Measurements from ENCODE around the gene TOP3B. TPM values are rescaled to one million over a fixed set of nuclear protein-coding genes. Genes with fewer than 3 reads are reported as not detected.

The TOP3B gene
- total and polyA plus RNA-seq, 9 of the 15 experiments (the other 6 are each of a cell fraction or from before 2014, with no cell fraction given) = 3.0 to 188 (median 112) TPM

DNA sequence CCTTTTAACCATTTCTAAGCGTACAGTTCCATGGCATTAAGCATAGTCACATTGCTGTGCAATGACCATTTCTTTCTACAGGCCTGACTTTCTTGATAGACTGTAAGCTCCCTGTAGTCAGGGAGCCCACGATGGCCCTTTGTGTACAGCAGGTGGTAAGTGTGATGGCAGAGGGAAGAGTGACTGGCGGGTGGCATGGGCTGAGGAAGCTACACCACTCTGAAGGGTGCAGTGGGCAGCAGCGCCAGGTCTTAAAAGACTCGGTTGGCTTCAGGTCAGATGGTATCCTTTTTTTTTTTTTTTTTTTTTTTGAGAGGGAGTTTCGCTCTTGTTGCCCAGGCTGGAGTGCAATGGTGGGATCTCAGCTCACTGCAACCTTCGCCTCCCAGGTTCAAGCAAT, 31.5 kb downstream of the TOP3B start (continued):
- TF ChIP-seq, protein P1, sequence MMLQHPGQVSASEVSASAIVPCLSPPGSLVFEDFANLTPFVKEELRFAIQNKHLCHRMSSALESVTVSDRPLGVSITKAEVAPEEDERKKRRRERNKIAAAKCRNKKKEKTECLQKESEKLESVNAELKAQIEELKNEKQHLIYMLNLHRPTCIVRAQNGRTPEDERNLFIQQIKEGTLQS (IDR thresholded peaks at IDR 0.05) = no peak
- TF ChIP-seq, protein P1 (CRISPR knock-in tag; conservative IDR thresholded peaks at IDR 0.05) = 0 out of 2 replicates have a peak, but pooled peaks have one; percentile 4
- TF ChIP-seq ZNF668 (CRISPR knock-in tag; IDR thresholded peaks at IDR 0.05) = no peak
- TF ChIP-seq, protein P2, sequence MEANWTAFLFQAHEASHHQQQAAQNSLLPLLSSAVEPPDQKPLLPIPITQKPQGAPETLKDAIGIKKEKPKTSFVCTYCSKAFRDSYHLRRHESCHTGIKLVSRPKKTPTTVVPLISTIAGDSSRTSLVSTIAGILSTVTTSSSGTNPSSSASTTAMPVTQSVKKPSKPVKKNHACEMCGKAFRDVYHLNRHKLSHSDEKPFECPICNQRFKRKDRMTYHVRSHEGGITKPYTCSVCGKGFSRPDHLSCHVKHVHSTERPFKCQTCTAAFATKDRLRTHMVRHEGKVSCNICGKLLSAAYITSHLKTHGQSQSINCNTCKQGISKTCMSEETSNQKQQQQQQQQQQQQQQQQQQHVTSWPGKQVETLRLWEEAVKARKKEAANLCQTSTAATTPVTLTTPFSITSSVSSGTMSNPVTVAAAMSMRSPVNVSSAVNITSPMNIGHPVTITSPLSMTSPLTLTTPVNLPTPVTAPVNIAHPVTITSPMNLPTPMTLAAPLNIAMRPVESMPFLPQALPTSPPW (CRISPR knock-in tag; IDR thresholded peaks at IDR 0.05) = no peak
- no peak for TF ChIP-seq U2AF2 (optimal IDR thresholded peaks at IDR 0.05; ENCODE audit: low read depth, low read length)
- TF ChIP-seq FOXJ2 (tag; IDR thresholded peaks at IDR 0.05) = no peak
- no peak for TF ChIP-seq JUNB (CRISPR knock-in tag; conservative IDR thresholded peaks at IDR 0.05)
- TF ChIP-seq MXI1 (IDR thresholded peaks at IDR 0.05; ENCODE audit: low read depth, low read length) = peak; percentile 47; the same call in 1 of the 2 replicates
- TF ChIP-seq SP2 (IDR thresholded peaks at IDR 0.05; ENCODE audit: extremely low read depth, low read depth, low read length, poor library complexity, severe bottlenecking) = peak; percentile 20
- no peak for TF ChIP-seq NCOA2 (IDR thresholded peaks at IDR 0.05; ENCODE audit: partially characterized antibody in 2 of 2)
- no peak for TF ChIP-seq MAFF (IDR thresholded peaks at IDR 0.05; ENCODE audit: low read length)
- TF ChIP-seq NCOA4 (IDR thresholded peaks at IDR 0.05; ENCODE audit: partially characterized antibody) = no peak
- no peak for TF ChIP-seq TAL1 (IDR thresholded peaks at IDR 0.05)
- no peak for TF ChIP-seq NUFIP1 (IDR thresholded peaks at IDR 0.05; ENCODE audit: partially characterized antibody)
- TF ChIP-seq, protein P3, sequence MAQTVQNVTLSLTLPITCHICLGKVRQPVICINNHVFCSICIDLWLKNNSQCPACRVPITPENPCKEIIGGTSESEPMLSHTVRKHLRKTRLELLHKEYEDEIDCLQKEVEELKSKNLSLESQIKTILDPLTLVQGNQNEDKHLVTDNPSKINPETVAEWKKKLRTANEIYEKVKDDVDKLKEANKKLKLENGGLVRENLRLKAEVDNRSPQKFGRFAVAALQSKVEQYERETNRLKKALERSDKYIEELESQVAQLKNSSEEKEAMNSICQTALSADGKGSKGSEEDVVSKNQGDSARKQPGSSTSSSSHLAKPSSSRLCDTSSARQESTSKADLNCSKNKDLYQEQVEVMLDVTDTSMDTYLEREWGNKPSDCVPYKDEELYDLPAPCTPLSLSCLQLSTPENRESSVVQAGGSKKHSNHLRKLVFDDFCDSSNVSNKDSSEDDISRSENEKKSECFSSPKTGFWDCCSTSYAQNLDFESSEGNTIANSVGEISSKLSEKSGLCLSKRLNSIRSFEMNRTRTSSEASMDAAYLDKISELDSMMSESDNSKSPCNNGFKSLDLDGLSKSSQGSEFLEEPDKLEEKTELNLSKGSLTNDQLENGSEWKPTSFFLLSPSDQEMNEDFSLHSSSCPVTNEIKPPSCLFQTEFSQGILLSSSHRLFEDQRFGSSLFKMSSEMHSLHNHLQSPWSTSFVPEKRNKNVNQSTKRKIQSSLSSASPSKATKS (CRISPR knock-in tag; IDR thresholded peaks at IDR 0.05) = no peak
